22Rv1 (cell line): ENCODE data around the gene TMEM196.

Experiments used
- ZFX ChIP-seq: fragments of 450-650 bp; IDR thresholded peaks from 2 replicates; pipeline ENCODE4 v1.6.1; 2017; ENCODE audit warnings: antibody characterized with exemption, borderline replicate concordance
- TF ChIP-seq, protein P1 (sequence below): fragments of 450-650 bp; IDR thresholded peaks from 2 replicates; pipeline ENCODE4 v1.5.1; 2017; ENCODE audit warnings: mild to moderate bottlenecking

DNA sequence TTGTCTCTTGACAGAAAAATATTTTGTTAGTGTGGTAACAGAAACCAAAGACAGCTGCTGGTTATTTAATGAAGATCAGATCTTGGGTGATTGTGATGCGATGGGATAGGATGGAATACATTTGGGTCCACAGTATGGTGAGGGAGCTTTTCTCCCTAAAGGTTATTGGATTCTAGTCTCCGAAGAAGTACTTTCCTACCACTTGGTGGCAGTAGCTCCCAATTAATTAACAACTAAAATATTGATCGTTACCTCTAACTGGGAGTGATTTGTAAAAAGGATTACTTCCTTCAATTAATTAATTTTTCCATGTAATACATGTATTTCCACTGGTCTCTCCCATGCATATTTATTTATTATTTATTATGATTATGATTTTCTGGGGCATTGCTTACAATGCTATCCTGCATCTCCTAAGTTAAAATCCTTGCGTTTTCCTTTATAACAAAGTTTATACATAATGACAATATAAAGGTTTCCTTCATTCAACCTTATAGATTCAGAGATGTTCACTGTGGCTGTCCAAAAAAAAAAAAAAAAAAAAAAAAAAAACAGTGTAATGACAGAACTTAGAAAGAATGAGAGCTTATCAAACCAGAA is 25.6 kb downstream of the TMEM196 start:
- TF ChIP-seq, protein P1, sequence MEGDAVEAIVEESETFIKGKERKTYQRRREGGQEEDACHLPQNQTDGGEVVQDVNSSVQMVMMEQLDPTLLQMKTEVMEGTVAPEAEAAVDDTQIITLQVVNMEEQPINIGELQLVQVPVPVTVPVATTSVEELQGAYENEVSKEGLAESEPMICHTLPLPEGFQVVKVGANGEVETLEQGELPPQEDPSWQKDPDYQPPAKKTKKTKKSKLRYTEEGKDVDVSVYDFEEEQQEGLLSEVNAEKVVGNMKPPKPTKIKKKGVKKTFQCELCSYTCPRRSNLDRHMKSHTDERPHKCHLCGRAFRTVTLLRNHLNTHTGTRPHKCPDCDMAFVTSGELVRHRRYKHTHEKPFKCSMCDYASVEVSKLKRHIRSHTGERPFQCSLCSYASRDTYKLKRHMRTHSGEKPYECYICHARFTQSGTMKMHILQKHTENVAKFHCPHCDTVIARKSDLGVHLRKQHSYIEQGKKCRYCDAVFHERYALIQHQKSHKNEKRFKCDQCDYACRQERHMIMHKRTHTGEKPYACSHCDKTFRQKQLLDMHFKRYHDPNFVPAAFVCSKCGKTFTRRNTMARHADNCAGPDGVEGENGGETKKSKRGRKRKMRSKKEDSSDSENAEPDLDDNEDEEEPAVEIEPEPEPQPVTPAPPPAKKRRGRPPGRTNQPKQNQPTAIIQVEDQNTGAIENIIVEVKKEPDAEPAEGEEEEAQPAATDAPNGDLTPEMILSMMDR, result peak; percentile 87
- no peak for TF ChIP-seq ZFX
